ENCODE results near the gene GBF1. TPM values are rescaled to one million over a fixed set of nuclear protein-coding genes. Genes with fewer than 3 reads are reported as not detected.

GBF1 gene
- total RNA-seq, 6 experiments from 2014 or later = 67.2 to 83.6 (median 74.2) TPM

DNA sequence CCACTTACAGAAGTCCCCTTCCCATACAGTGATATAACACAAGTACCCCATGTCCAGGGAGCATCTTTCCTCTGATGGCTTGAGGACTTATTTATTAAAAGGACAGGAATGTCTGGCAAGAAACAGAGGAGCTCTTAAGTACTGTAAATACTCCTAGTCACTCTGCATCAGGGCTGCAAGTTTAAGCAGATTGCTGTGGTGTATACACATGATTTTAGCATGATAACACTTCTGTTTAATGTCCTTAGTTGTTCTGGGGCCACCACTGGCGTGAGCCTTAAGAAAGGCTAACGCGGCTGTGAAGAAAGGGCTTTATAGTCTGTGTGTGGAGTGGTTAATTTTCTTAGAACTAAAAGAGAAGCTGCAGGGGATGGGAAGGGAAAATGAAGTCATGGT lies 65.7 kb downstream of the GBF1 start:
- TF ChIP-seq, protein P1, sequence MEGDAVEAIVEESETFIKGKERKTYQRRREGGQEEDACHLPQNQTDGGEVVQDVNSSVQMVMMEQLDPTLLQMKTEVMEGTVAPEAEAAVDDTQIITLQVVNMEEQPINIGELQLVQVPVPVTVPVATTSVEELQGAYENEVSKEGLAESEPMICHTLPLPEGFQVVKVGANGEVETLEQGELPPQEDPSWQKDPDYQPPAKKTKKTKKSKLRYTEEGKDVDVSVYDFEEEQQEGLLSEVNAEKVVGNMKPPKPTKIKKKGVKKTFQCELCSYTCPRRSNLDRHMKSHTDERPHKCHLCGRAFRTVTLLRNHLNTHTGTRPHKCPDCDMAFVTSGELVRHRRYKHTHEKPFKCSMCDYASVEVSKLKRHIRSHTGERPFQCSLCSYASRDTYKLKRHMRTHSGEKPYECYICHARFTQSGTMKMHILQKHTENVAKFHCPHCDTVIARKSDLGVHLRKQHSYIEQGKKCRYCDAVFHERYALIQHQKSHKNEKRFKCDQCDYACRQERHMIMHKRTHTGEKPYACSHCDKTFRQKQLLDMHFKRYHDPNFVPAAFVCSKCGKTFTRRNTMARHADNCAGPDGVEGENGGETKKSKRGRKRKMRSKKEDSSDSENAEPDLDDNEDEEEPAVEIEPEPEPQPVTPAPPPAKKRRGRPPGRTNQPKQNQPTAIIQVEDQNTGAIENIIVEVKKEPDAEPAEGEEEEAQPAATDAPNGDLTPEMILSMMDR (IDR thresholded peaks at IDR 0.05) = no peak
- DNase-seq = no peak
- Mint-ChIP-seq H3K9me3 (no peaks in the 10 kb centered on the region), H3K27me3 (ENCODE audit: insufficient read depth) (peaks cover 2% of the 10 kb centered on the region; the same call in 1 of the 2 replicates), H3K4me1 (ENCODE audit: low read depth) (peaks cover 62% of the 10 kb centered on the region), H3K27ac (peak overlapping the region; percentile 67), H3K36me3 (ENCODE audit: low read depth) (peaks cover 25% of the 10 kb centered on the region; the same call in 1 of the 2 replicates), H3K4me3 (peak overlapping the region; percentile 65)

DNA sequence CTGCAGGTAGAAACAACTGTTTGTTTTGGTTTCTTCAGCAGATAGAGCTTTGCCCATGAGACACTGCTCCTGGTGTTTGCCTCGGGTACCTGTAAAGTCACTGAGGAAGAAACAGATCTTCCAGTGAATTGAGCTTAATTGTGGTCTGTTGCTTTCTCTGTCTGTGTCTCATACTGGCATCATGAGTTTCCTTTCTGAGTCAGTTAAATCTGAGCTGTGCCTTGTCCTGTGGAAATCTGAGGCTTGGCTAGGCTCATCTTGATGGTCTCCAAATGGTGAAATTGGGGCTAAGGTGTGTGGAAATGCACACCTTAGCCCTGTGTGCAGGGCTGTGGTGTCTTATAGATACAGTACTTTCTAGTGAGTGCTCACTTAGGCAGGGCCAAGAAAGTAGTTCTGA lies 67.4 kb downstream of the GBF1 start:
- DNase-seq = peak; percentile 52
- Mint-ChIP-seq H3K4me1 (ENCODE audit: low read depth) (peaks cover 70% of the 10 kb centered on the region), H3K36me3 (ENCODE audit: low read depth) (peaks cover 21% of the 10 kb centered on the region), H3K27me3 (ENCODE audit: insufficient read depth) (peaks cover 2% of the 10 kb centered on the region; the same call in 1 of the 2 replicates), H3K27ac (peak overlapping the region; percentile 67), H3K4me3 (peak overlapping the region; percentile 58), H3K9me3 (no peaks in the 10 kb centered on the region; the same call in 1 of the 2 replicates)
- TF ChIP-seq, protein P1 (IDR thresholded peaks at IDR 0.05) = no peak

DNA sequence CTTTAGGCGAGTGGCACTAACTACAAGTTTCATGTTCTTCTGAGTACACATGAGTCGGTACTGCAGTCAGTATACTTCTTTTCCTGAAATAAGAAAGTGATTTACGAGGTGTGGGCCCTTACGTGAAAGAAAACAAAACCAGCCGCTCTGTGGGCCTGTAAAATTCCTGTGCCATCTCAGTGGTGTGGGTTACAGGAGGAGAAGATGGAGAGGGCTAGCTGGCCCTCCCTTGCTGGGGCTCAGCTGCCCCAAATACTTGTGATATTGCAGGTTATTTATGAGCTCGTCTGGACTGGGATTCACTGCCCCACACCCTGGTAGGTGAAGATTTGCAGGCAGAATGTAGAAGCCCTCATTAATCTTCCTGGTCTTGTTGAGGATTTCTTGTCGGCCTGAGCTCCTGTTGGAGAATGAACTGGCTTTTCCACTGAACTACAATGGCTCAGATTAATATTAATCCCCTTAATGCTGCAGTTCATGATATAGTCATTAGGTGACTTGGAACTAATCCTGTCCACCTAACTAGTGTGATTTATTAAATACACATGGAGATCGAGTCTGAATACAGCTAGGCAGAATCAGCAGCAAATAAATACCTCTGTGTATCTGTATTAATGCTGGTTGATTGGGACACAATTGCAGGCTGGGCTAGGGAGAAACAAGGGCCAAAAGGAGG lies 68.0 kb downstream of the GBF1 start:
- DNase-seq = peak; percentile 56
- Mint-ChIP-seq H3K27me3 (ENCODE audit: insufficient read depth) (peaks cover 2% of the 10 kb centered on the region; the same call in 1 of the 2 replicates), H3K36me3 (ENCODE audit: low read depth) (peaks cover 16% of the 10 kb centered on the region), H3K27ac (peak overlapping the region; percentile 67), H3K4me3 (peak overlapping the region; percentile 58), H3K9me3 (no peaks in the 10 kb centered on the region; the same call in 1 of the 2 replicates), H3K4me1 (ENCODE audit: low read depth) (peaks cover 70% of the 10 kb centered on the region)
- TF ChIP-seq, protein P1 (IDR thresholded peaks at IDR 0.05) = no peak

DNA sequence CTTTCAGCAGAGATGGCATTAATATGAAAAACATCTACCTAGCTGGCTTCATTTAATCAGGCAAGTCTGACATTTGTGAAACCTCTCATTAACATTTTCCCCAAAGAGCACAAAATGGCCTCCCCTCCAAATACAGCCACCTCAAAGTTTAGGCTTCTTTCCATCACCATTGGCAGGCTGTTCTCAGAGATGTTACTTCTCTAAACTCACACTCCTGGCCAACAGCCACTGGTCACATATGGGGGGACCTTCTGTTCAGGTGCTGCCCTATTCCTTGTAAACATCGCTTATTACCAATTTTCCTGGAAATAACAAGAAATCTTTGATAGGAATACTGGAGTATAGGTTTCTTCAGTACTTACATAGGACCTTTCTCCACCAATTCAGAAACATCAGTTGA lies 69.5 kb downstream of the GBF1 start:
- no peak overlapping the region for H3K4me3 Mint-ChIP-seq
- peaks cover 12% of the 10 kb centered on the region for H3K36me3 Mint-ChIP-seq (ENCODE audit: low read depth)
- H3K9me3 Mint-ChIP-seq = no peaks in the 10 kb centered on the region; the same call in 1 of the 2 replicates
- peaks cover 2% of the 10 kb centered on the region; the same call in 1 of the 2 replicates for H3K27me3 Mint-ChIP-seq (ENCODE audit: insufficient read depth)
- DNase-seq = no peak
- peaks cover 58% of the 10 kb centered on the region for H3K4me1 Mint-ChIP-seq (ENCODE audit: low read depth)
- TF ChIP-seq, protein P1 (IDR thresholded peaks at IDR 0.05) = no peak
- H3K27ac Mint-ChIP-seq = no peak overlapping the region

DNA sequence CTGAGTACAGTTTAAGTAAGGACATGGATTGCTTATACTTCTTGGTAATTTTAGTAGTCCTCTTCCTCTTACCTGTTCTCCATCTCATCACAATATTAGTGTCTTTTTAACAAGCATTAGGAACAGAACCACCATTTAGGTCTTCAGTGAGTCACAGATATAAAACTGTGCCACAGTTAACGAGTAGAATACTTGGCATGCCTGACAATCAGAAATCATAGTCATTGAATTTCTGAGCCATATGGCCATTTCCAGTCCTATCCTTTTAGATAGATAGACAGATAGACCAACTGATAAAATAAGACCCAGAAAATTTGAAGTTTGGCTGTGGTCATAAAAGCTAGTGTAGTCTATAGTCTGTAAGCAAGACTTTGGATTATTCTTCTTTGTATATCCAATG lies 71.1 kb downstream of the GBF1 start:
- TF ChIP-seq, protein P1 (IDR thresholded peaks at IDR 0.05) = no peak
- DNase-seq = no peak
- Mint-ChIP-seq H3K9me3 (no peaks in the 10 kb centered on the region; the same call in 1 of the 2 replicates), H3K27ac (no peak overlapping the region), H3K4me1 (ENCODE audit: low read depth) (peaks cover 42% of the 10 kb centered on the region), H3K27me3 (ENCODE audit: insufficient read depth) (peaks cover 2% of the 10 kb centered on the region; the same call in 1 of the 2 replicates), H3K4me3 (no peak overlapping the region; the same call in 1 of the 2 replicates), H3K36me3 (ENCODE audit: low read depth) (peaks cover 17% of the 10 kb centered on the region)

Measured in HFFc6 (cell line).